H1 (cell line): ENCODE results near the gene FOXN3. TPM values are rescaled to one million over a fixed set of nuclear protein-coding genes. Genes with fewer than 3 reads are reported as not detected.

Source experiments
- CTCF ChIA-PET: fragments of 300-600 bp; sonication (Branson Sonifier 250); formaldehyde crosslinking; loops from one replicate; lab custom pipeline; 2021; ENCODE audit not compliant: partially characterized antibody; lab: Charles Lee
- POLR2A ChIA-PET: fragments of 300-600 bp; sonication (Branson Sonifier 250); formaldehyde crosslinking; loops from one replicate; lab custom pipeline; 2021; ENCODE audit warnings: inconsistent platforms; ENCODE audit not compliant: partially characterized antibody; lab: Charles Lee
- DNase-seq, 2 experiments: peaks; one replicate each; pipeline versions ENCODE4 v3.0.0 to v3.0.0-alpha.2; 2010 to 2022; ENCODE audit warnings: low spot score in 2 of 2, low read depth in 1 of 2, mixed read lengths in 1 of 2
- FAIRE-seq: peaks from 2 replicates; lab custom pipeline; 2011; peaks lifted over from hg19 to GRCh38; lab: Jason Lieb, UNC
- H2AFZ ChIP-seq: 2 replicates; pipeline ENCODE4 v1.8.1; 2012; ENCODE audit warnings: low read length, inconsistent platforms
- H2AK5ac ChIP-seq: 2 replicates; pipeline ENCODE4 v1.6.1; 2013; ENCODE audit warnings: low read depth, low read length
- H2BK120ac ChIP-seq: replicated peaks from 2 replicates; pipeline ENCODE3; 2013; ENCODE audit warnings: low read depth, low read length, inconsistent platforms
- H2BK12ac ChIP-seq: 2 replicates; pipeline ENCODE4 v1.6.1; 2013; ENCODE audit warnings: low read depth, low read length
- H2BK15ac ChIP-seq: 2 replicates; pipeline ENCODE4 v1.6.1; 2013; ENCODE audit warnings: low read length
- H2BK20ac ChIP-seq: 2 replicates; pipeline ENCODE4 v1.6.1; 2013; ENCODE audit warnings: low read length
- H2BK5ac ChIP-seq: 2 replicates; pipeline ENCODE4 v1.6.1; 2013; ENCODE audit warnings: low read depth, low read length
- H3K14ac ChIP-seq: 2 replicates; pipeline ENCODE4 v1.6.1; 2013; ENCODE audit warnings: inconsistent platforms; ENCODE audit not compliant: insufficient read length
- H3K18ac ChIP-seq: 2 replicates; pipeline ENCODE4 v1.6.1; 2013; ENCODE audit warnings: low read length; ENCODE audit errors: extremely low read depth
- H3K23ac ChIP-seq: 2 replicates; pipeline ENCODE4 v1.6.1; 2013; ENCODE audit warnings: inconsistent platforms; ENCODE audit not compliant: insufficient read length
- H3K23me2 ChIP-seq: 2 replicates; pipeline ENCODE4 v1.6.1; 2013; ENCODE audit warnings: low read depth, low read length
- H3K27ac ChIP-seq: 2 replicates; pipeline ENCODE4 v1.6.1; 2011; ENCODE audit warnings: low read depth, low read length, inconsistent platforms
- H3K27me3 ChIP-seq, 4 experiments: replicated peaks in 1 of 4; 1 replicate in 1 of 4; 2 replicates in 3 of 4; pipeline versions ENCODE4 v1.6.1 to v1.8.1; 2011 to 2013; ENCODE audit warnings: low read length in 3 of 4, mild to moderate bottlenecking in 3 of 4, inconsistent platforms in 2 of 4, mixed read lengths in 2 of 4, moderate library complexity in 1 of 4; ENCODE audit not compliant: control insufficient read depth in 3 of 4, insufficient read depth in 3 of 4; ENCODE audit errors: extremely low read depth in 1 of 4
- H3K36me3 ChIP-seq, 4 experiments: 2 replicates each; pipeline versions ENCODE4 v1.6.1 to v1.8.1; 2011 to 2013; ENCODE audit warnings: mild to moderate bottlenecking in 4 of 4, low read length in 3 of 4, moderate library complexity in 2 of 4, control low read depth in 1 of 4, inconsistent platforms in 1 of 4; ENCODE audit not compliant: insufficient read depth in 4 of 4, control insufficient read depth in 2 of 4
- H3K4ac ChIP-seq: replicated peaks from 2 replicates; pipeline ENCODE3; 2013; ENCODE audit warnings: low read length, low read depth, mixed read lengths, inconsistent platforms; ENCODE audit not compliant: insufficient read length
- H3K4me1 ChIP-seq, 4 experiments: replicated peaks in 1 of 4; 1 replicate in 1 of 4; 2 replicates in 3 of 4; pipeline versions ENCODE4 v1.6.1 to v1.8.1; 2011 to 2013; ENCODE audit warnings: low read length in 3 of 4, inconsistent platforms in 2 of 4, mixed read lengths in 1 of 4; ENCODE audit not compliant: insufficient read depth in 4 of 4, control insufficient read depth in 3 of 4
- H3K4me2 ChIP-seq, 2 experiments: 2 replicates each; pipeline versions ENCODE4 v1.6.1 to v1.8.1; 2011 to 2013; ENCODE audit warnings: low read depth in 2 of 2, low read length in 2 of 2, control low read depth in 1 of 2, inconsistent platforms in 1 of 2, mild to moderate bottlenecking in 1 of 2; ENCODE audit not compliant: insufficient read depth in 1 of 2
- H3K4me3 ChIP-seq, 4 experiments: fragments of 200-600, 300-600 bp in 1 of 4; sonication (generic), shearing (Covaris generic), sonication (Bioruptor Twin) in 1 of 4; 2 replicates each; pipeline versions ENCODE4 v1.5.1 to v1.8.1; 2011 to 2016; ENCODE audit warnings: low read length in 4 of 4, low read depth in 3 of 4, control low read depth in 2 of 4, inconsistent platforms in 2 of 4, mild to moderate bottlenecking in 2 of 4, mixed read lengths in 1 of 4, moderate library complexity in 1 of 4; ENCODE audit not compliant: insufficient read depth in 2 of 4; ENCODE audit errors: extremely low read depth in 1 of 4
- H3K56ac ChIP-seq: replicated peaks from 2 replicates; pipeline ENCODE3; 2013; ENCODE audit warnings: low read depth, mild to moderate bottlenecking, mixed read lengths, low read length, inconsistent platforms; ENCODE audit not compliant: insufficient read length
- H3K79me1 ChIP-seq: 2 replicates; pipeline ENCODE4 v1.6.1; 2013; ENCODE audit warnings: low read depth, low read length, control low read depth
- H3K79me2 ChIP-seq, 2 experiments: 2 replicates each; pipeline versions ENCODE4 v1.6.1 to v1.8.1; 2012 to 2013; ENCODE audit warnings: low read length in 2 of 2, mild to moderate bottlenecking in 2 of 2, inconsistent platforms in 1 of 2; ENCODE audit not compliant: insufficient read depth in 2 of 2, control insufficient read depth in 1 of 2
- H3K9ac ChIP-seq, 4 experiments: replicated peaks in 1 of 4; 1 replicate in 1 of 4; 2 replicates in 3 of 4; pipeline versions ENCODE4 v1.6.1 to v1.8.1; 2011 to 2013; ENCODE audit warnings: low read depth in 3 of 4, low read length in 3 of 4, control low read depth in 2 of 4, mild to moderate bottlenecking in 2 of 4, moderate library complexity in 2 of 4, inconsistent platforms in 1 of 4; ENCODE audit errors: extremely low read depth in 1 of 4
- H3K9me3 ChIP-seq, 2 experiments: 2 replicates each; pipeline versions ENCODE4 v1.6.1 to v1.8.1; 2012 to 2013; ENCODE audit warnings: mild to moderate bottlenecking in 2 of 2, moderate library complexity in 2 of 2, control low read depth in 1 of 2, inconsistent platforms in 1 of 2, low read depth in 1 of 2, low read length in 1 of 2, mixed read lengths in 1 of 2; ENCODE audit not compliant: insufficient read depth in 2 of 2
- H4K20me1 ChIP-seq, 2 experiments: replicated peaks in 1 of 2; 2 replicates each; pipeline versions ENCODE3 to v1.8.1; 2011 to 2013; ENCODE audit warnings: inconsistent platforms in 2 of 2, low read length in 2 of 2, mild to moderate bottlenecking in 1 of 2; ENCODE audit not compliant: insufficient read depth in 2 of 2, control insufficient read depth in 1 of 2
- H4K5ac ChIP-seq: 2 replicates; pipeline ENCODE4 v1.6.1; 2013; ENCODE audit warnings: low read length, low read depth, mixed read lengths, inconsistent platforms; ENCODE audit not compliant: insufficient read length
- H4K8ac ChIP-seq: 2 replicates; pipeline ENCODE4 v1.8.0; 2013; ENCODE audit warnings: mild to moderate bottlenecking, moderate library complexity, low read length, inconsistent platforms; ENCODE audit not compliant: insufficient read depth; ENCODE audit errors: extremely low read depth
- H4K91ac ChIP-seq: replicated peaks from 2 replicates; pipeline ENCODE3; 2013; ENCODE audit warnings: low read length, mixed read lengths, inconsistent platforms; ENCODE audit not compliant: insufficient read length
- CHD1 ChIP-seq: IDR thresholded peaks from 2 replicates; pipeline ENCODE4 v1.6.1; 2012; ENCODE audit warnings: low read depth, low read length, improper control_type of control experiment
- CHD2 ChIP-seq: IDR thresholded peaks from 2 replicates; pipeline ENCODE4 v1.6.1; 2012; ENCODE audit warnings: low read length, improper control_type of control experiment
- GABPA ChIP-seq: IDR thresholded peaks from 2 replicates; pipeline ENCODE4 v1.6.1; 2011; ENCODE audit warnings: mild to moderate bottlenecking, low read length, moderate library complexity, borderline replicate concordance; ENCODE audit not compliant: insufficient read depth
- NANOG ChIP-seq: IDR thresholded peaks from 2 replicates; pipeline ENCODE4 v1.6.1; 2011; ENCODE audit warnings: low read length, low read depth, mild to moderate bottlenecking, inconsistent platforms; ENCODE audit not compliant: insufficient read depth, poor library complexity, severe bottlenecking
- NRF1 ChIP-seq: IDR thresholded peaks from 2 replicates; pipeline ENCODE4 v1.6.1; 2011; ENCODE audit warnings: mild to moderate bottlenecking, low read depth, low read length, improper control_type of control experiment
- RFX5 ChIP-seq: IDR thresholded peaks from 2 replicates; pipeline ENCODE4 v1.6.1; 2011; ENCODE audit warnings: low read depth, low read length, improper control_type of control experiment, borderline replicate concordance
- RNF2 ChIP-seq: fragments of 200-900, 300-1000 bp; sonication (generic); IDR thresholded peaks from 2 replicates; pipeline ENCODE4 v1.7.1; 2016; ENCODE audit warnings: borderline replicate concordance, low read depth, mild to moderate bottlenecking, antibody characterized with exemption, low read length; ENCODE audit not compliant: poor library complexity, severe bottlenecking; ENCODE audit errors: missing control alignments
- SRF ChIP-seq: IDR thresholded peaks from 2 replicates; pipeline ENCODE4 v1.6.1; 2011; ENCODE audit warnings: mild to moderate bottlenecking, low read depth, low read length, moderate library complexity
- YY1 ChIP-seq: IDR thresholded peaks from 2 replicates; pipeline ENCODE4 v1.6.1; 2011; ENCODE audit warnings: low read depth, mild to moderate bottlenecking, low read length
- WGBS, 2 experiments: shearing (Covaris generic) in 1 of 2; methylation state at CpG; one replicate each; pipeline versions ENCODE4 v1.1.6 to v1.1.7; 2013 to 2015; ENCODE audit warnings: low lambda C conversion rate in 2 of 2, mixed read lengths in 2 of 2, inconsistent platforms in 1 of 2, low coverage in 1 of 2, missing lambda C conversion rate in 1 of 2; ENCODE audit not compliant: insufficient replicate concordance in 2 of 2, insufficient coverage in 1 of 2, insufficient read length in 1 of 2; ENCODE audit errors: extremely low coverage in 1 of 2, missing lambda C conversion rate in 1 of 2; 5-methylcytosine and 5-hydroxymethylcytosine counted together
- polyA plus RNA-seq, 7 experiments: library from polyadenylated mRNA; depleted of rRNA in 3 of 7; stranded (reverse) in 5 of 7; unstranded in 2 of 7; fragments of >200 nt in 5 of 7; fragments of 200-250 nt in 2 of 7; gene quantifications; 1 replicate in 5 of 7; 2 replicates in 1 of 7; 4 replicates in 1 of 7; pipeline versions ENCODE4 v1.2.1 to v1.2.3, GENCODE V29; 2011 to 2013; ENCODE audit warnings: missing spikeins in 2 of 7, mixed read lengths in 2 of 7
- total RNA-seq: library from RNA; stranded (reverse); fragmentation: NEBNext Ultra II Directional; extraction: Animal tissue kit (Norgen Biotek cat#: 25700); gene quantifications from 2 replicates; pipeline ENCODE4 v1.2.1, GENCODE V29; 2021
- TF ChIP-seq, protein P1 (sequence below): IDR thresholded peaks from 2 replicates; pipeline ENCODE4 v1.6.1; 2012; ENCODE audit warnings: inconsistent platforms

Gene FOXN3
- total and polyA plus RNA-seq, 2 of the 8 experiments (the other 6 are each of a cell fraction or from before 2014, with no cell fraction given): 52.6 to 178 TPM

DNA sequence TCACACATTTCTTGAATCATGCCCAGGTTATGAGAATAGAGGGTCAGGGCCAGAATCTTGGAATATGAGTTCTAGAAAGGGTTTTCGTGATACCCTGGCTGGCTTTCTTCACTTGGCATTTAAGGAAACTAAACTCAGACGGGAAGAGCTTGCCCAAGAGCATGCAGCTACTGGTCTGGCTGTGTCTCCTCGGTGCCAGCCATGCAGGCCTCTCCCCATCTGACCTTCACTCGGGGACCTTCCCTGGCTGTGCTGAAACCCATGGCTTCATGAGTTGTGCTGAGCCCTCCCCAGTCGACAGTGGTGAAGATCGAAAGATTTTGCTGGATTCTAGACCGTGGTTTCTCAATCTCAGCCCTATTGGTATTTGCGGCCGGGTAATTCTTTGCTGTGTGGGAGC lies 38.0 kb downstream of the FOXN3 start:
- Histone ChIP-seq H3K18ac (no peak overlapping the region), H3K4me2 (no peak overlapping the region), H3K4ac (no peak overlapping the region), H3K9ac (no peak overlapping the region), H2BK15ac (no peak overlapping the region), H3K9me3 (peaks cover 0 to 4% of the 10 kb centered on the region in 2 experiments; a peak in 2 of 4 replicates), H3K79me1 (peaks cover 8% of the 10 kb centered on the region; the same call in 1 of the 2 replicates), H3K27ac (no peak overlapping the region; the same call in 1 of the 2 replicates), H2BK12ac (no peak overlapping the region), H2BK20ac (no peak overlapping the region), H4K5ac (no peak overlapping the region), H2AFZ (no peak overlapping the region), H4K8ac (no peak overlapping the region), H3K23ac (no peak overlapping the region), H4K91ac (no peak overlapping the region), H2BK5ac (no peak overlapping the region), H3K4me3 (no peak overlapping the region), H3K36me3 (no peaks in the 10 kb centered on the region; a peak in 1 of 8 replicates), H3K27me3 (no peaks in the 10 kb centered on the region), H2BK120ac (no peak overlapping the region), H3K23me2 (no peaks in the 10 kb centered on the region), H3K79me2 (peaks cover 25 to 100% of the 10 kb centered on the region in 2 experiments), H4K20me1 (peaks cover 12 to 22% of the 10 kb centered on the region in 2 experiments), H2AK5ac (no peak overlapping the region), H3K14ac (no peak overlapping the region), H3K4me1 (no peaks in the 10 kb centered on the region; a peak in 2 of 7 replicates), H3K56ac (no peak overlapping the region)
- no peak for TF ChIP-seq NANOG
- TF ChIP-seq SRF: no peak
- no peak for TF ChIP-seq CHD2
- no peak for TF ChIP-seq YY1
- no peak for TF ChIP-seq CHD1
- TF ChIP-seq RNF2: no peak
- TF ChIP-seq RFX5: no peak
- TF ChIP-seq NRF1: no peak
- TF ChIP-seq, protein P1, sequence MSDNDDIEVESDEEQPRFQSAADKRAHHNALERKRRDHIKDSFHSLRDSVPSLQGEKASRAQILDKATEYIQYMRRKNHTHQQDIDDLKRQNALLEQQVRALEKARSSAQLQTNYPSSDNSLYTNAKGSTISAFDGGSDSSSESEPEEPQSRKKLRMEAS: no peak
- no peak for TF ChIP-seq GABPA
- ChIA-PET CTCF (interaction anchor here (0.8 kb wide), 1 partner anchor 140 kb away, joined by 3 read pairs; no protein-coding TSS in a partner anchor), POLR2A (interaction anchor here (0.7 to 2.4 kb wide), 4 partner anchors 10 to 34 kb away, joined by 3 to 9 read pairs (median 6); no protein-coding TSS in a partner anchor)
- FAIRE-seq (no peak), DNase-seq (no peak)
- 95% methylated on average over 9 of the region's 9 CpGs; no CpG with 5 or more reads in 1 of the 2 experiments for WGBS, 2 experiments
